K562 (cell line): ENCODE data around the gene KLF18. TPM values are rescaled to one million over a fixed set of nuclear protein-coding genes. Genes with fewer than 3 reads are reported as not detected.

ENCODE experiments used
- DIDO1 ChIP-seq: fragments of 450-650 bp; IDR thresholded peaks from 2 replicates; pipeline ENCODE4 v1.6.1; 2016; ENCODE audit warnings: low read depth, missing biosample characterization, missing genetic modification characterization
- E2F8 ChIP-seq: fragments of 450-650 bp; IDR thresholded peaks from 2 replicates; pipeline ENCODE4 v1.7.1; 2018; ENCODE audit warnings: mild to moderate bottlenecking, low read depth; ENCODE audit not compliant: partially characterized antibody
- ELK3 ChIP-seq: fragments of 450-650 bp; formaldehyde crosslinking; IDR thresholded peaks from 2 replicates; pipeline ENCODE4 v1.4.0; 2020; ENCODE audit warnings: mild to moderate bottlenecking
- FIP1L1 ChIP-seq: fragments of 200-400 bp; formaldehyde crosslinking; IDR thresholded peaks from 2 replicates; pipeline ENCODE4 v1.6.1; 2018; ENCODE audit warnings: mild to moderate bottlenecking, low read depth, low read length; ENCODE audit not compliant: poor library complexity, severe bottlenecking
- FOXJ2 ChIP-seq: fragments of 200-800 bp; sonication (Bioruptor generic); IDR thresholded peaks from 2 replicates; pipeline ENCODE4 v1.6.1; 2016; ENCODE audit warnings: missing genetic modification characterization, missing compliant biosample characterization
- FOXM1 ChIP-seq, 2 experiments: fragments of 450-650 bp in 1 of 2; sonication (generic) in 1 of 2; formaldehyde crosslinking in 1 of 2; IDR thresholded peaks; 2 replicates each; pipeline versions ENCODE4 v1.6.1 to v1.9.0; 2017 to 2022; ENCODE audit warnings: low read depth in 2 of 2, mild to moderate bottlenecking in 2 of 2, missing genetic modification reagents in 1 of 2, moderate library complexity in 1 of 2
- HEY1 ChIP-seq: fragments of 250-450 bp; sonication (Bioruptor Pico); IDR thresholded peaks from 2 replicates; pipeline ENCODE4 v1.5.0; 2020; ENCODE audit warnings: mild to moderate bottlenecking, moderate library complexity, borderline replicate concordance
- KDM1A ChIP-seq, 2 experiments: fragments of 450-650 bp; IDR thresholded peaks; 2 replicates each; pipeline ENCODE4 v1.6.1; 2016; ENCODE audit warnings: mild to moderate bottlenecking in 2 of 2
- MED1 ChIP-seq: sonication (generic); formaldehyde crosslinking; IDR thresholded peaks from 2 replicates; pipeline ENCODE4 v1.8.1; 2023; ENCODE audit warnings: missing genetic modification reagents, borderline replicate concordance
- NRF1 ChIP-seq, 2 experiments: fragments of 450-650 bp; IDR thresholded peaks in 1 of 2; conservative IDR thresholded peaks in 1 of 2; 2 replicates each; pipeline ENCODE4 v1.6.1; 2014; ENCODE audit warnings: mild to moderate bottlenecking in 2 of 2
- USF1 ChIP-seq: sonication (generic); formaldehyde crosslinking; IDR thresholded peaks from 2 replicates; pipeline ENCODE4 v1.9.0; 2022; ENCODE audit warnings: mild to moderate bottlenecking, missing genetic modification reagents
- ZNF407 ChIP-seq: fragments of 450-650 bp; IDR thresholded peaks from 2 replicates; pipeline ENCODE4 v1.6.1; 2016; ENCODE audit warnings: low read depth
- ZNF436 ChIP-seq: fragments of 250-450, 450-650 bp; sonication (Bioruptor Pico); formaldehyde crosslinking; IDR thresholded peaks from 2 replicates; pipeline ENCODE4 v1.7.0; 2020; ENCODE audit warnings: mild to moderate bottlenecking
- polyA plus RNA-seq, 8 experiments: library from polyadenylated mRNA; depleted of rRNA in 4 of 8; stranded (reverse) in 5 of 8; unstranded in 3 of 8; fragments of >200 nt; fragmentation: Nextera tagmentation in 2 of 8; fragmentation: Illumina TruSeq in 1 of 8; extraction: Ambion mirVana in 2 of 8; extraction: Trizol in 1 of 8; gene quantifications; 2 replicates each; pipeline versions ENCODE4 v1.2.1 to v1.2.3, GENCODE V29; 2011 to 2014; ENCODE audit warnings: inconsistent platforms in 1 of 8, missing spikeins in 1 of 8
- total RNA-seq, 7 experiments: library from RNA; depleted of rRNA in 6 of 7; stranded (reverse); fragments of >200 nt in 6 of 7; fragmentation: Illumina TruSeq in 2 of 7; extraction: Trizol in 2 of 7; gene quantifications; 2 replicates each; pipeline versions ENCODE4 v1.2.1 to v1.2.3, GENCODE V29; 2011 to 2021; ENCODE audit warnings: low replicate concordance in 1 of 7

KLF18 gene
- total and polyA plus RNA-seq, 9 of the 15 experiments (the other 6 are each of a cell fraction or from before 2014, with no cell fraction given), result not detected

- TF ChIP-seq ZNF407 (no peak), KDM1A (IDR thresholded peaks at IDR 0.05) (no peak), HEY1 (CRISPR knock-in tag) (no peak), DIDO1 (tag) (no peak), NRF1 (conservative IDR thresholded peaks at IDR 0.05 in 1 of 2, IDR thresholded peaks at IDR 0.05 in 1 of 2) (peak; percentile 64 to 74; a peak in 3 of 4 replicates), FOXM1 (IDR thresholded peaks at IDR 0.05; ENCODE audit: low read depth) (no peak), FOXM1 (CRISPR knock-in tag; IDR thresholded peaks at IDR 0.05; ENCODE audit: low read depth) (no peak), MED1 (no peak), ZNF436 (CRISPR knock-in tag) (no peak), FOXJ2 (no peak), USF1 (no peak), ELK3 (CRISPR knock-in tag) (no peak), FIP1L1 (no peak), E2F8 (no peak)
Observed at GRCh38 chr1:44103270-44104131, 37.9 kb downstream of the KLF18 start (continued).
